HG02763 (cell line): Measurements from ENCODE around the gene NUP93.

Experiments
- ATAC-seq: cut with Tn5 transposase; IDR thresholded peaks from one replicate; pipeline ENCODE4 v1.9.1; 2021; ENCODE audit warnings: mild to moderate bottlenecking, moderate library complexity; ENCODE audit not compliant: unreplicated experiment

NUP93 gene

GRCh38 chr16:56844056-56844455, 114.1 kb downstream of the NUP93 start:
- no peak for ATAC-seq

GRCh38 chr16:56847173-56847910, 117.4 kb downstream of the NUP93 start:
- ATAC-seq = no peak

GRCh38 chr16:56848029-56848936, 118.4 kb downstream of the NUP93 start:
- no peak for ATAC-seq

GRCh38 chr16:56848955-56849689, 119.2 kb downstream of the NUP93 start:
- no peak for ATAC-seq

GRCh38 chr16:56849690-56850680, 120.1 kb downstream of the NUP93 start:
- ATAC-seq = no peak

- ATAC-seq = no peak
These were observed 121.9 kb downstream of the NUP93 start for GRCh38 chr16:56851671-56852400.

- no peak for ATAC-seq
These were observed 122.4 kb downstream of the NUP93 start for GRCh38 chr16:56852401-56852730.

GRCh38 chr16:56852968-56853367, 123.0 kb downstream of the NUP93 start:
- no peak for ATAC-seq

- ATAC-seq = no peak
These were observed 125.3 kb downstream of the NUP93 start for GRCh38 chr16:56855201-56855600.

GRCh38 chr16:56855946-56856345, 126.0 kb downstream of the NUP93 start:
- no peak for ATAC-seq

GRCh38 chr16:56856876-56857447, 127.0 kb downstream of the NUP93 start:
- no peak for ATAC-seq

GRCh38 chr16:56858374-56858773, 128.4 kb downstream of the NUP93 start:
- ATAC-seq = no peak

- ATAC-seq = no peak
These were observed 129.7 kb downstream of the NUP93 start for GRCh38 chr16:56859636-56860035.

GRCh38 chr16:56860226-56861020, 130.5 kb downstream of the NUP93 start:
- ATAC-seq = peak; percentile 75

- no peak for ATAC-seq
These were observed 131.2 kb downstream of the NUP93 start for GRCh38 chr16:56861092-56861610.

- ATAC-seq = no peak
These were observed 131.8 kb downstream of the NUP93 start for GRCh38 chr16:56861756-56862155.

- ATAC-seq = no peak
These were observed 132.8 kb downstream of the NUP93 start for GRCh38 chr16:56862776-56863175.

- no peak for ATAC-seq
These were observed 135.0 kb downstream of the NUP93 start, which contains the start of gene SLC12A3 for GRCh38 chr16:56864960-56865359. TSS of gene SLC12A3 (plus strand) at chr16:56865207. CDS start at chr16:56865236, 29 bp downstream.
